Mammary epithelial cell (primary cell): ENCODE data around the gene CTBP2.

ENCODE experiments used
- EZH2 ChIP-seq: IDR thresholded peaks from 2 replicates; pipeline ENCODE4 v1.6.1; 2012; ENCODE audit warnings: low read length, inconsistent platforms, borderline replicate concordance
- TF ChIP-seq, protein P1 (sequence below), 2 donors: IDR thresholded peaks in 1 of 2; conservative IDR thresholded peaks in 1 of 2; 2 replicates each; pipeline ENCODE4 v1.5.1; 2011 to 2012; ENCODE audit warnings: inconsistent platforms in 2 of 2, low read length in 2 of 2, mild to moderate bottlenecking in 2 of 2, control low read depth in 1 of 2, low read depth in 1 of 2; ENCODE audit not compliant: insufficient read depth in 1 of 2; ENCODE audit errors: extremely low read depth in 1 of 2

DNA sequence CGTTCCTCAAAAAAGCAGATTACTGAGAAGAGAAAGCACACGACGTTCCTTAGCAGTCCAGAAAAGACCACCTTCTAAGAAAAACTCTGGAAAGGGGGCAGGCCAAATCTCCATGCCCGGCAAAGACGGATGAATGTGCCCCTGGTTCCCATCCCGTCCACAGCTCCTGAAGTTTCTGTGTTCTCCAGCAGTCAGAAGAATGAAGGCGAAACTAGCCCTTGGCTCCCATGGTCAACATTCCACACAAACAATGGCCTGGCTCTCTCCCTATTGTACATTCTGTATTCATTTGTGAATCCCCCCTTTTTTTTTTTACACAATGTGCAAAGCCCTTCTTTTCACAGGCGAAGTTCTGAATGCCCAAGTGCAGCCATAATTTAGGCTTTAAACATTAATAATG lies 5.3 kb downstream of the CTBP2 start:
- no peak for TF ChIP-seq EZH2
- TF ChIP-seq, protein P1, sequence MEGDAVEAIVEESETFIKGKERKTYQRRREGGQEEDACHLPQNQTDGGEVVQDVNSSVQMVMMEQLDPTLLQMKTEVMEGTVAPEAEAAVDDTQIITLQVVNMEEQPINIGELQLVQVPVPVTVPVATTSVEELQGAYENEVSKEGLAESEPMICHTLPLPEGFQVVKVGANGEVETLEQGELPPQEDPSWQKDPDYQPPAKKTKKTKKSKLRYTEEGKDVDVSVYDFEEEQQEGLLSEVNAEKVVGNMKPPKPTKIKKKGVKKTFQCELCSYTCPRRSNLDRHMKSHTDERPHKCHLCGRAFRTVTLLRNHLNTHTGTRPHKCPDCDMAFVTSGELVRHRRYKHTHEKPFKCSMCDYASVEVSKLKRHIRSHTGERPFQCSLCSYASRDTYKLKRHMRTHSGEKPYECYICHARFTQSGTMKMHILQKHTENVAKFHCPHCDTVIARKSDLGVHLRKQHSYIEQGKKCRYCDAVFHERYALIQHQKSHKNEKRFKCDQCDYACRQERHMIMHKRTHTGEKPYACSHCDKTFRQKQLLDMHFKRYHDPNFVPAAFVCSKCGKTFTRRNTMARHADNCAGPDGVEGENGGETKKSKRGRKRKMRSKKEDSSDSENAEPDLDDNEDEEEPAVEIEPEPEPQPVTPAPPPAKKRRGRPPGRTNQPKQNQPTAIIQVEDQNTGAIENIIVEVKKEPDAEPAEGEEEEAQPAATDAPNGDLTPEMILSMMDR (conservative IDR thresholded peaks at IDR 0.05 in 1 of 2, IDR thresholded peaks at IDR 0.05 in 1 of 2; ENCODE audit: extremely low read depth in 1 of 2, insufficient read depth in 1 of 2, low read depth in 1 of 2, low read length in 2 of 2): no peak
